SK-N-MC (cell line): ENCODE data around the gene KCTD4.

Source experiments
- EZH2 ChIP-seq: fragments of 200-600 bp; sonication (generic); IDR thresholded peaks from one replicate; pipeline ENCODE4 v1.6.1; 2017; ENCODE audit warnings: antibody characterized with exemption
- POLR2AphosphoS5 ChIP-seq: IDR thresholded peaks from 2 replicates; pipeline ENCODE4 v1.6.1; 2012; ENCODE audit warnings: mild to moderate bottlenecking, low read depth, low read length, borderline replicate concordance

- TF ChIP-seq EZH2 = no peak
- no peak for TF ChIP-seq POLR2AphosphoS5
Measured at GRCh38 chr13:45228002-45228401, 27.2 kb upstream of the KCTD4 start.
